ENCODE measurements around the gene GLS. TPM values are rescaled to one million over a fixed set of nuclear protein-coding genes. Genes with fewer than 3 reads are reported as not detected.

GLS gene
- 169 and 235 TPM in 2 replicates for total RNA-seq (ENCODE audit: low replicate concordance)

DNA sequence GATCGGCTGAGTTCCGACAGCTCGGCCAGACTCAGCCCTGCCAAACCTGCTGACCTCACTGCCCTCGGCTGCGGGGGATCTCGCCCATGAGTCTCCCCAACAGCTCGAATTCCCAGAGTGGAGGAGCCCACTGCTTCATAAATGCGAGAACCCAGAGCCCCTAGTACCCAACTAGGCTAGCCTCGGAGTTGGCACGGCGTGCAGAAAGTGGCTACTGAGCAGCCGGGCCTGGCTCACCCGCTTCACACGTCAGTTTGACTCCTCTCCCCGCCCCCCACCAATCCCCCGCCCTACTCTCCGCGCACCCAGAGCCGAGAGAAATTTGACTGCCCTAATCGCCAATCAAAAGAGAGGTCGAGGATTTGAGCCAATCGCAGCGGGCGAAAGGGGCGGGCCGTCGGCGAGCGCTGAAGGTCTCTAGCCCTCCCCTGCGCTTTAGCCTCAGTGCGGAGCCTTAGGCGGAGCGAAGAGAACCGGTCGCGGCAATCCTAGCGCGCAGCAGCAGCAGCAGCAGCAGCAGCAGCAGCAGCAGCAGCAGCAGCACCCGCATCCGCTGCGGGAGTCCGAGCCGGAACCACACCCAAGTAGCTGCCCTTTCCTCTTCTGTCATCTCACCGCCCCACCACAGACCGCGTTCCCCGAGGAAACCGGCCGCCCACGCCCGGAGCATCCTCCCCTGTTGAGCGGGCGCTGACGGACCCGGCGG, at the start of gene GLS:
Gene GLS, plus strand, starts transcription at position 444 of the 706 bp plus-strand sequence. CDS start 264 bp downstream, outside the sequence.

GRCh38 chr2:191013932-191014652, 133.5 kb downstream of the GLS start, which contains the start of gene STAT1:
Gene STAT1 (minus strand): TSS chr2:191014171. CDS start chr2:191010003, 4,168 bp downstream.

Other genes starting within 250 kb of the GLS start
- 31.3 and 39.7 TPM in 2 replicates for gene NAB1, start 231.7 kb upstream of the GLS start, total RNA-seq (ENCODE audit: low replicate concordance)
- 141 and 613 TPM in 2 replicates for gene STAT1, start 133.3 kb downstream of the GLS start, total RNA-seq (ENCODE audit: low replicate concordance)

Data from smooth muscle cell of the coronary artery (primary cell).